ENCODE results near the gene SEMA4D.

DNA sequence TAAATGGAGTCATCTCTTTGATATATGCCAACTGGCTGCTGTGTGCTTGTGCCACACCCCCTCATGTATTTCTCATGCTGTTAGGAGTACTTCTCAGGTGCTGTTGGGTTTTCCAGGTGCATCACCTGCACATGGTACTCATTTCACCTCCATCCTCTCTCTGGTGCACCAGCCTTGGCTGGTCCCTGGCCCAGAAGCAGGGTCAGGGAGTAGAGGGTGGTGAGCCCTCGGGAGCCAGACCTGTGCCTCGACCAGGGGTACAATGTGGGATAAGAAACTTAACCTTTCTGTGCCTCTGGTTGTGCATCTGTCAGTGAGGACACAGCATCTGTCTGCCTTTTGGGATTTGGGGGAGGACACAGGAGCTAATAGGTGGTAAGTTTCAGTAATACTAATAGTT lies 141.1 kb downstream of the SEMA4D start:
- TF ChIP-seq, protein P1, sequence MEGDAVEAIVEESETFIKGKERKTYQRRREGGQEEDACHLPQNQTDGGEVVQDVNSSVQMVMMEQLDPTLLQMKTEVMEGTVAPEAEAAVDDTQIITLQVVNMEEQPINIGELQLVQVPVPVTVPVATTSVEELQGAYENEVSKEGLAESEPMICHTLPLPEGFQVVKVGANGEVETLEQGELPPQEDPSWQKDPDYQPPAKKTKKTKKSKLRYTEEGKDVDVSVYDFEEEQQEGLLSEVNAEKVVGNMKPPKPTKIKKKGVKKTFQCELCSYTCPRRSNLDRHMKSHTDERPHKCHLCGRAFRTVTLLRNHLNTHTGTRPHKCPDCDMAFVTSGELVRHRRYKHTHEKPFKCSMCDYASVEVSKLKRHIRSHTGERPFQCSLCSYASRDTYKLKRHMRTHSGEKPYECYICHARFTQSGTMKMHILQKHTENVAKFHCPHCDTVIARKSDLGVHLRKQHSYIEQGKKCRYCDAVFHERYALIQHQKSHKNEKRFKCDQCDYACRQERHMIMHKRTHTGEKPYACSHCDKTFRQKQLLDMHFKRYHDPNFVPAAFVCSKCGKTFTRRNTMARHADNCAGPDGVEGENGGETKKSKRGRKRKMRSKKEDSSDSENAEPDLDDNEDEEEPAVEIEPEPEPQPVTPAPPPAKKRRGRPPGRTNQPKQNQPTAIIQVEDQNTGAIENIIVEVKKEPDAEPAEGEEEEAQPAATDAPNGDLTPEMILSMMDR (IDR thresholded peaks at IDR 0.05 in 4 of 5, conservative IDR thresholded peaks at IDR 0.05 in 1 of 5), result no peak
- TF ChIP-seq POLR2A (IDR thresholded peaks at IDR 0.05), result no peak

All from gastrocnemius medialis (tissue), 4 donors.